Measurements from ENCODE around the gene APLN. TPM values are rescaled to one million over a fixed set of nuclear protein-coding genes. Genes with fewer than 3 reads are reported as not detected.

The APLN gene
- total RNA-seq, 2 donors from 2014 or later = 6.1 to 8.5 TPM

DNA sequence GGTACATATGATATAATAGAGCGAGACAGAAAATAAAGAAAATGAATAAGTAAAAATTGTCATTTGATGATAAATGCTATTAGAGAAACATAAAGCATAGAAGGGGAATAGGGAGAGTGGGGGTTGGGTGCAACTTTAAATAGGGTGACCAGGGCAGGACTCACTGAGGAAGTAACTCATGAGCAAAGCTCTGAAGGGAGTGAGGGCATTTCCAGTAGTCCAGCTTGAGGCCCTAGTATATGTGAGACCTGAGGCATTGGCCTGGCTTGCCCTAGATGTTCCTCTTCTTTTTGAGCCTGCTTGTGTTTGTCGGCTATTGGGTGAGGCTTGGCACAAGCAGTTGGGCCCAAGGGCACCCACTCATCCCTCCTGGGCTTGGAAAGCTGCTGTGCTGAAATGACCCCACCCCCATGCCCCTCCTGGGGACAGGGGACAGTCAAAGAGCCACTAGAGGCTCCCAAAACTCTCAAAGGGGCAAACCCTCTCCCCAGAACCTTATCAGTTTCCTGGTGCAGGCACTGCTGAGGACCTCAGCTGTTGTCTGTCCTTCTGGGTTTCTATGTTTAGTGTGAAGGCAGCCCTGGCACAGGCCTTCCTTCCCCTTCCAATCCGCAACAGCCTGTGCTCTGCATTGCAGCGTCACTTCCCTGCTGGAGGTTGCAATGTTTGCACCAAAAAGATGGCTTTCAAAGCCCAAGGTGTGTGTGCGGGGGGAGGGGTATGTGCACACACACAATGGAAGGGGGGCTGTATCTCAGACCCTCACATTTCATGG, 40.1 kb downstream of the APLN start:
- intact Hi-C loops (cut with DNase I) = no loop called here
- no peak for DNase-seq (ENCODE audit: low spot score)

DNA sequence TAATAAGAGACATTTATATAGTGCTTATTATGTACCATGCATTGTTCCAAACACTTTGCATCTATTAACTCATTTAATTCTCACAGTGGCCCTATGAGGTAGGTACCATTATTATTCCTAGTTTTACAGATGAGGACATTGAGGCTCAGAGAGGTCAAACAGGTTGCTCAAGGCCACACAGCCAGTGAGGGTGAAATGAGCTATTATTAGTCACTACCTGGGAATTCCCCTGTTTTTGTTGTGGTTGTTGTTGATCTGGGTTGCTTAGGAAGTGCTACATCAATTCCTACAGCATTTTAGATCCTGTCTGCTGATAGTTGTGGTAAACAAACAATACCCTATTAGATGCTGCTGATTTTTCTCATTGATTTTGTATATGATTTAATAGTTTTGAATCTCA, 41.2 kb downstream of the APLN start:
- intact Hi-C loops (cut with DNase I) = no loop called here

DNA sequence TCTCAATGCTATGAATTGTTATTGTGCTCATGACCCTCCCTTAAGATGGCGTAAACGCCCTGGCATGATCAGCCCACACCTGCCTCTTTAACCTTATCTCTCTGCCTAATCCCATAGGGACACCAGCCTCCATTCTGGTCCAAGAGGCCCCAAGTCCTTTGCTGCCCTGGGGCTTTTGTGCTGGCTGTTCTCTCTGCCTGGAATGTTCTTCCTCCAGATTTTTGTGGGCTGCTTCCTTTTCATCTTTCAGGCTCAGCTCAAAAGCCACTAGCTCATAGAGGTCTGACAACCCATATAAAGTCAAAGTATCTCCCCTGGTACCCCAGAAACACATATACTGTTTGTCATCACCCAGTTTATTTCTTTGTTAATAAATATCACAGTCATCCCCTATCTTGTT, 42.4 kb downstream of the APLN start:
- no peak for DNase-seq (ENCODE audit: low spot score)
- intact Hi-C loops (cut with DNase I) = no loop called here

More for the DNA sequence above, 41.2 kb downstream of the APLN start:
- DNase-seq (ENCODE audit: low spot score) = no peak

DNA sequence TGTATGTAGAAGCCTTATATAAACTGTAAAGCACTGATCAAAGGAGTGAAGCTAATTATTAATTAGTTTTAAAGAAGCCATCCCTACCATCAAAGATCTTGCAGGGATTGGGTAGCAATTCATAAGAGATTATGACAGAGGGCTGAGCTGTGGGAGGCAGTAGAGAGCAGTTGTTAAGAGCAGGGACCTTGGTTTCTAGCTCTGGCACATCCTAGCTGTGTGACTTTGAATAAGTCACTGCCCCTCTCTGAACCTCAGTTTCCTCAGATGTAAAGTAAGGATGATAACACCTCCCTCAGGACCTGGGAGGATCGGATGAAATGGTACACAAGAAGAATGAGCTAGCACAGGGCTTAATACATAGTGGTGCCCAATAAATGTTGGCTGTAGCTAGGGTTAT, 45.4 kb downstream of the APLN start:
- DNase-seq (ENCODE audit: low spot score) = no peak

DNA sequence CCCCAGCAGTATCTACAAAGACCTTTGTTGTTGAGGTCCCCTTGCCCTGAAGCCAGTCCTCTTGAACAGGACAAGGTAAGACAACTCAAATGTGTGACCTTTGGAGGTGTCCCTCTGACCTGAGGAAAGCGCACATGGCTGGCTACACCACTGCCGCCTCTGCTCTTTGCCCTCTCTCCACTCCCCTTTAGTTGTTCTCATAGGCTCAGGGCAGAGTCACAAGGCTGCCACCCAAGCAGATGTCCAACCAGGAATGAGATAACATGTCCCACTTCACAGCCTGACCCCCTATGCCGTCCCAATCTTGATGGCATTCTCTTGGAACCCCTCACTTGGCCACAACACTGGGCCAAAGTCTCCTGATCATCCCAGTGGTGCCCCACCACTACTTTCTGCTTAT, 46.3 kb downstream of the APLN start:
- intact Hi-C loops (cut with DNase I) = loop anchor here in 1 of 2 donors (10.0 kb wide), 2 partner anchors 216 to 456 kb away; no protein-coding TSS in a partner anchor
- no peak for DNase-seq (ENCODE audit: low spot score)

More for the DNA sequence above, 45.4 kb downstream of the APLN start:
- intact Hi-C loops (cut with DNase I) = loop anchor here in 1 of 2 donors (10.0 kb wide), 2 partner anchors 215 to 455 kb away; no protein-coding TSS in a partner anchor

DNA sequence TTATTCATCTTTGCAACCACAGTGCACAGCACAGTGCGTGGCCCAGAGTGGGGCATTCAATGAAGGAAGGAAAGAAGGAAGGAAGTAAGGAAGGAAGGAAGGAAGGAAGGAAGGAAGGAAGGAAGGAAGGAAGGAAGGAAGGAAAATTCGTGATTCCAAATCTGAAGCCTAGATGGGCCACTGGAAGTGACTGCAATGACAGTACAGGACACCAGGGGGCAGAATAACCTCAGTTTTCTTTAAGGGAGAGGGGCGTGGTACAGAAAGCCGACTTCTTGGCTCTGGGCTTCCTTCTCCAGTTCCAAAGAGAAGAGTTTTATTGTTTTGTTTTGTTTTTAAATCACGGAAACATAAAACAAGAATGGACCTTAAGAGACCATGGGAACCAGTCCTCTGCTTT, 47.8 kb downstream of the APLN start:
- no peak for DNase-seq (ENCODE audit: low spot score)
- intact Hi-C loops (cut with DNase I) = loop anchor here in 1 of 2 donors (2.0 to 10.0 kb wide), 3 partner anchors 120 to 458 kb away; no protein-coding TSS in a partner anchor

DNA sequence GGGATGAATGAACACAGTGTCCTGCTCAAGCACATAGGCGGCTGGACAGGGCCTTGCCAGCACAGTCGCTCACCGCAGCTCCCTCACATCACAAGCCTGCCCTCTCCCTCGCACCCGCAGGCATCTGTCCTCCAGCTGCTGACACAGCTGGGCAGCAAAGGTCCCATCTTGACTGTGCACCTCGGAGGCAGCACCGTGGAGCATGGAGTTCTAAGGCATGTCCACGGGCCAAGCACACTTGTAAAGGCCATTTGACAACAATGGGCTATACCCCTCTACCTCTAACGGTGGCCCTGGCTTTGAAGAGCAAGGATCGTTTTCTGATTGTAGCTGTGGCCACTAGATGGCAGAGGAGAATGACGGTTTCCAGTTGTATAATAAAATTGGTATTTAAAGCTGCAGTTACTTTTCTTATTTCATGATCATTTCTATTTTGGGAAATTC, 53.8 kb downstream of the APLN start:
- no peak for DNase-seq (ENCODE audit: low spot score)
- intact Hi-C loops (cut with DNase I) = loop anchor here in 1 of 2 donors (10.0 kb wide), 2 partner anchors 224 to 464 kb away; no protein-coding TSS in a partner anchor

DNA sequence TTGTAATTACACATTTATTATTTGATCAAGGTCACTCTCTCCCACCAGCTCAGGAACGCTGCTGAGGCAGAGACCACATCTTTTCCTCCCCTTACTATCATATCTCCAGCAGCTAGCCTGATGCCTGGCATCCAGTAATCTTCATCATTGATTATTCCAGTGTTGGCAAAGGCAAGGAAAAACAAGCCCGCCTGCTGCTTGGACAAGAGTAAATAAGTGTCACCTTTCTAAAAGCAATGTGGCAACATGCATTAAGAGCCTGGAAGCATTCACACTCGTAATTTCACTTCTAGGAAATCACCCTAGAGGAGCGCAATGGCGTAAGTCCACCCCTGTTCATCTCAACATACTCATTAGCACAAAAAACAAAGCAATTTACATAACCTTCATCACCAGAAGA, 54.8 kb downstream of the APLN start:
- DNase-seq (ENCODE audit: low spot score) = no peak
- intact Hi-C loops (cut with DNase I) = loop anchor here in 1 of 2 donors (10.0 kb wide), 2 partner anchors 225 to 465 kb away; no protein-coding TSS in a partner anchor

DNA sequence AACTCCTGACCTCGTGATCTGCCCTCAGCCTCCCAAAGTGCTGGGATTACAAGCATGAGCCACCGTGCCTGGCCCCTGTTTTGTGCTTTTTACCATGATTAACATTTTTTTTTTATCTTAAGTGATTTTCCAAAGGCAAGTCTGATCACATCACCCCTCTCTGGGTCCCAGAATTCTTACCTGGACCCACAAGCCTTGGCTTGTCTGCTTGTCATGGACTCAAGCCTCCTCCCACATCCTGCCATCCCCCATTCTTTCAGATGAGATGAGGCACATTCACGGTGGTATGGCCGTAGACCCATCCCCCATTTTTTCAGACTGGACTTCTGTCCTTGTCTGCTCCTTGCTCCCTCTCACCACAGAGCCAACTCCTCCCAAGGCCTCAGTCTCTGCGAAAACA, 55.3 kb downstream of the APLN start:
- intact Hi-C loops (cut with DNase I) = no loop called here
- no peak for DNase-seq (ENCODE audit: low spot score)

DNA sequence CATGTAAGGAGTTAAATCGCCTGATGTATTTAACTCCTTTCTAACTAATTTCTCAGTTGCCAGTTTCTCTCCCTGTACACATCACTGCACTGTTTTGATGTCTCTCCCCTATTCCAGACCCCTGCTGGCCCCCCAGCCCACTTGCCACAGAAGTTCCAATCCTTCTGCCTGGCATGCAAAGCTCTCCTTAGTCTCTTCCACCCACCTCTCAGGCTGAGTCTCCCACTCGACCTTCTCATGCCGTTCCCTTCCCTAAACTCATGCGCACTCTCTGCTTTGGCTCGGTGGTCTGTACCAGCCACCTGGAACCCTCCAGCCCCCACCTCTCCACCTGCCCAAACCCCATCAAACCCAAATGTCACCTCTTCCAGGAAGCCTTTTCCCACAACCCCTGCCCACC, 56.9 kb downstream of the APLN start:
- DNase-seq (ENCODE audit: low spot score) = no peak
- intact Hi-C loops (cut with DNase I) = no loop called here

DNA sequence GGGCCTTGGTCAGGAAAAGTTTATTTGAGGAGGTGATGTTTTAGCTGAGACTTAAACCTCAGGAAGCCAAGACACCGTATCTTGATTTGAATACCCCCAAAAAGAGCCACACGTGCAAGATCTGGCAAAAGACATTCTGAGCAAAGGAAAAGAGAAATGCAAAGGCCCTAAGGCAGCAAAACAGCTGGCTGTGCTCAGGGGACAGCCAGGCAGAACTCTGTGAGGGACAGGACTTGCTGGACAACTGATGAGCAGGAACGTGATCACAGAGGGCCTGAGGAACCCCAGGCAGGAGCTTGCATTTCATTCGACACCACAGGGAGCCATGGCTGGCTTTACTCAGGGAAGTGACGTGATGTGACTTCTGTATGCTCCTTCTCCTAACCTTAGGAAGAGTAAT, 58.7 kb downstream of the APLN start:
- intact Hi-C loops (cut with DNase I) = loop anchor here in 1 of 2 donors (1.0 kb wide), 1 partner anchor 43 kb away; no protein-coding TSS in a partner anchor
- DNase-seq (ENCODE audit: low spot score) = no peak

Other genes starting within 250 kb of the APLN start
- 10 to 100 TPM; 29.5 to 32.7 TPM for gene SMARCA1, start 131.5 kb downstream of the APLN start, total RNA-seq
- 10 to 100 TPM; 24.8 to 25.6 TPM for gene OCRL, start 114.7 kb downstream of the APLN start, total RNA-seq
- 10 to 100 TPM; 11.3 to 29.3 TPM for gene XPNPEP2, start 84.0 kb upstream of the APLN start, total RNA-seq
- gene SASH3, start 125.0 kb upstream of the APLN start, total RNA-seq = 10 to 100 TPM; 11.6 to 18.5 TPM
- gene ZDHHC9, start 188.9 kb upstream of the APLN start, total RNA-seq = 10 to 100 TPM; 23.0 to 23.7 TPM

Data from posterior vena cava (tissue), 2 donors.